NCI-H1930 (cell line): Measurements from ENCODE around the gene ARL5C.
"Not testable (repeated sequence)": the region's sequence is repeated elsewhere in the genome, so short reads cannot be mapped to it uniquely, and the experiment has no call there.

Source experiments
- DNase-seq, 2 experiments: peaks; one replicate each; lab custom pipeline; 2025; lab: John Stamatoyannopoulos, UW

The ARL5C gene

GRCh38 chr17:39141294-39141693 lies 24.7 kb downstream of the ARL5C start:
- DNase-seq: no peak

- DNase-seq: no peak
Measured at GRCh38 chr17:39139561-39139960, 26.4 kb downstream of the ARL5C start.

- DNase-seq: no peak
Measured at GRCh38 chr17:39139161-39139511, 26.8 kb downstream of the ARL5C start.

GRCh38 chr17:39138431-39139160 lies 27.4 kb downstream of the ARL5C start:
- DNase-seq: no peak

GRCh38 chr17:39134878-39135277 lies 31.1 kb downstream of the ARL5C start:
- no peak for DNase-seq

GRCh38 chr17:39132192-39132610 lies 33.8 kb downstream of the ARL5C start:
- no peak for DNase-seq

- no peak for DNase-seq
Measured at GRCh38 chr17:39131616-39132015, 34.3 kb downstream of the ARL5C start.

- DNase-seq: no peak
Measured at GRCh38 chr17:39130205-39130604, 35.8 kb downstream of the ARL5C start.

- DNase-seq: not testable (repeated sequence)
Measured at GRCh38 chr17:39129544-39129943, 36.4 kb downstream of the ARL5C start.

- no peak for DNase-seq
Measured at GRCh38 chr17:39126436-39126835, 39.5 kb downstream of the ARL5C start.

- no peak for DNase-seq
Measured at GRCh38 chr17:39125143-39125875, 40.7 kb downstream of the ARL5C start.

- no peak for DNase-seq
Measured at GRCh38 chr17:39123627-39124026, 42.3 kb downstream of the ARL5C start.

- no peak for DNase-seq
Measured at GRCh38 chr17:39122991-39123390, 43.0 kb downstream of the ARL5C start.

GRCh38 chr17:39121919-39122318 lies 44.0 kb downstream of the ARL5C start:
- not testable (repeated sequence) for DNase-seq

GRCh38 chr17:39118674-39119419 lies 47.1 kb downstream of the ARL5C start:
- DNase-seq: no peak

GRCh38 chr17:39116224-39116623 lies 49.7 kb downstream of the ARL5C start:
- no peak for DNase-seq

- DNase-seq: no peak
Measured at GRCh38 chr17:39115135-39115534, 50.8 kb downstream of the ARL5C start.

GRCh38 chr17:39114723-39115122 lies 51.2 kb downstream of the ARL5C start:
- no peak for DNase-seq

- no peak for DNase-seq
Measured at GRCh38 chr17:39113871-39114270, 52.1 kb downstream of the ARL5C start.

- no peak for DNase-seq
Measured at GRCh38 chr17:39110435-39111136, 55.4 kb downstream of the ARL5C start.

- no peak for DNase-seq
Measured at GRCh38 chr17:39108461-39109375, 57.2 kb downstream of the ARL5C start.
